Activated CD8-positive, alpha-beta memory T cell treated with anti-CD3 and anti-CD28 coated beads for 24 hours (primary cell): ENCODE results near the gene CDC14A.

ENCODE experiments used
- DNase-seq: peaks from one replicate; pipeline ENCODE4 v3.0.0-alpha.2; 2020

The CDC14A gene

DNA sequence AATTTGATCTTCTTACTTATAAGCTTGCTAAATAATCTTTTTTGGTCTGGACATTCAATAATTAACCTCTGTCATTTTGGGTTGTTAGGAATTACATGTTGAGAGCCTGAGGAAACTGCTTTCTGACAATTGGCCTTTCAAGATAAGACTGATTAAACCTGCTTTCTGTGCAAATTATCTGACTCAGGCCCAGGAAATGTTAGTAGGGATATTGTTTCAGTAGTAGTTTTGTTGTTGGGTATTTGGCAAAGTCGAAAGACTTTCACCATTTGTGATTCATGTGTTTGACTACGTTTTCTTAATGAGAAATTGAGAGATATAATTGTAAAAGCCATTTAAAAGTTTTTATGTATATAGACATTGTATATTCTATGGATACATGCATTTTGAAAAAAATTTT, 104.6 kb downstream of the CDC14A start:
- DNase-seq = no peak

- no peak for DNase-seq
These were observed 105.4 kb downstream of the CDC14A start for GRCh38 chr1:100457683-100458082.

DNA sequence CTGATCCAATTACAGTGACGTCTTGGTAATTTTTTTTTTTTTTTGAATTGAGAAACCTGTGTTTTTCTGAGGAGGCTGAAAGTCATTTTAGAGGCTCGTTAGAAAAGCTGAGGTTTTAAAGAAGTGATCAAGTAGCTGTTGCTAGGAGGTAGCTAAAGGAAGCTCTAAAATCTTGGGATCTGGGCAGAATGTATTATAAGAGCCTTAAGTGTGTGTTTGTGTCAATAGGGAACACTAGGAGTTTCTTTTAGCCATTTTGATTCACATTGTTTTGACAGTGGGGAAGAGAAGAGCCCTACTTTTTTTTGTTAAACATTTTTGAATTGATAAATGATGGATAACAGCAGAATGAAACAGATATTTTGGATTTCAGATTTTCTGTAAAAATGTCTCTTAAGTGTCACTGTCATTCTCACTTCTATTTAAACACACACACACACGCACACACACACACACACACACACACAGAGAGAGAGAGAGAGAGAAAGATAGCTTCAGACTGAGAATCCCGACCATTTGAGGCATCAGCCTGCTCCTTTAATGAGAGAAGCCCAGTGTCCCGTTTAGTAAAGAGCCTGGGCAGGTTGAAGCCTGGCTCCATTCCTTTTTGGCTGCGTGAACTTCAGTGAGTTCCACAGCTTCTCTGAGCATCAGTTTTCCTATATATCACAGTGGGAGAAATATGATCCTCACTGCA, 106.5 kb downstream of the CDC14A start:
- DNase-seq = no peak

DNA sequence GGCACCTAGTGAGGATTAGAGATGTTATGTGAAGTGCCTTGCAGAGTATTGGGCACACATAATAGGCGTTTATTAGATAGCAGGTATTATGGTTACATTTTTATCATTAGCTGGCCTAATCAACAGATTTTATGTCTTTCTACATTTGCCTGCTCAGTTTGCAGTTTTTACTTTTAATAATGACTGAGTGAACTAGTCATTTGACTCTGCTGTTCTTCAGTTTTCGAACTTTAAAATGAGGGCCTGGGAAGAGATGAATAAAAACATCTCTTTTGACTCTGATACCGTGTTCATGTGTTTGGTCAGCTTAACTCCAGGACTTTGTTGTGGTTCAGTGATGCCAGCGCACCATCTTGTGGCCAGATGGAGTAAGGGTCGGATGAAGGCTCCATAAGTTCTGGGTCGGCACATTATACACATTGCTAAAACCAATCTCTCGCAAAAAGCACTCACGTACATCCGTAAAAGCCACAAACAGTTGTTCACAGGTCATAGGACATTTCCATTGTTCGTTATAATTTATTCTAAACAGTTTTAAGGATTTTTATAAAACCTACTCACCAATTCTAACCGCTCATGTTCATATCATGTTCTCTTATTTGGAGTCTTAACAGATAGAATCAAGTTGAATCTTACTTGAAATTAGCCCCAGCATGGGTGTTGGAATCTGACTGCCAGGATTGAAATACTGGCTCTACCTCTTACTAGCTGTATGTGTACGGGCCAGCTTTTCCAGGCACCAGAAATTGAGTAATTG, 107.2 kb downstream of the CDC14A start:
- peak; percentile 82 for DNase-seq

DNA sequence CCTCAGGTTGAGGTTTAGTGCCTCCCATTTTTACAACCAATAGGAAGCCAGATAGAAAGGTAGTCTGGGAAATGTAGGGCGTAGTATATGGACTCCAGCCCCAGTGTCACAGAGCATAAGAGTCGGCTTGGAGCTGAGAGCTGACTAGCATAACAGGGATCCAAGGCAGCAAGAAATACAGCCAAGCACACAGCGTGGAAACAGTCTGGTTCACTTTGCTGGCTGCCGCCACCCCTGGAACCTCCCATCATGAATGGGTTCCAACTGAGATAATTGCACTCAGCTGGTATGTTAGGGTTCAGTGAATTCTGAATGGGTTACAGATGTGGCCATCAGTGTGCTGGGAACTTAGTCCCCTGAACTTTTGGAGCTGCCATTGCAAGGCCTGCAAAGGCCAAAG, 108.9 kb downstream of the CDC14A start:
- DNase-seq = no peak

- DNase-seq = no peak
These were observed 110.2 kb downstream of the CDC14A start for GRCh38 chr1:100462326-100463025.

DNA sequence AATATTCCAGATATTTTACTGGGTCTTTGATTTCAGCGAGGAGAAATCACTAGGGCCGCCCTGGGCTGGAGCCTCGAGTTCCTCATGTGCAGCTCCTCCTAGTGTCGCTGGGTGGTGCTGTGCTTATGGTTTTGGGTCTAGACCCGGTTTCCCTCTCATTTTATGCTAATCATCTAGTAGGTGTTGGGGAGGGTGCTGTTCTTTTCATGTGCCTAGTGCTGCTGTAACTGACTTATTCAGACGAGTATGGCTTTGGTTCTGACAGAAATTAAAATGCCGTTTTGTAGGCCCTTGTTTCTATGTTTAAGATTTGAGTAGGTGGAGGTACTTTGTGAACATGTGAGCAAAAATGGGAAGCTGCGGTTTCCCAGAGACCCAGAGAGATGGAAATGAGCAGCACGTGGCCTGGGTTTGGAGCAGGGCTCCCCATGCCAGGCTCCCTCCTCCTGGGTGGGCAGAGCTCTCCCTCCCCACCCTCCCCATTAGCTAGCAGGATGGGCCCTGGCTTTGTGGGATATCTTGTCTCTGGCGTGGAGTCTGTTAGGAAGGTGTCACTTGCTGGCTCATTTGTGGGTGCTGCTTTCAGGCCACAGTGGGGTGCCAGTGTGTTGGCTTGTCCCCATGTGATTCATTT, 111.6 kb downstream of the CDC14A start:
- peak; percentile 75 for DNase-seq

DNA sequence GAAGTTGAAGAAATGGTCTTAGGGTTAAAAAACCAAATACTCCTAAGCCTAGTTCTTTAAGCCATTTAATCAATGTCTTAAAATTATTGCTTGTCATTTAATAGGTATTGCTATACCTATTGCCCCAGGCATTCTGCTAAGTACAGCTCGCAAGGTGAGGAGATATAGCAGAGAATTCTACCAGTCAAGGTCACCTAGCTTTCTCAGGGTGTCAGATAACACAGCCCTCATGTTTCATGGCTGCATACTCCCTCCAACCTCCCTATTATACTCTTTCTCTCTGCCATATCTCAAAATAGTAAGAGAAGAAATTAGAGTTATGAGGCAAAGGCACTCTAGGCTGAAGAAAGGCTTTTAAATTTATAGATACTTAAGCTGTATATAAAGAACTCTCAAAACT, 117.3 kb downstream of the CDC14A start:
- no peak for DNase-seq

- DNase-seq = no peak
These were observed 122.5 kb downstream of the CDC14A start for GRCh38 chr1:100474834-100475233.

DNA sequence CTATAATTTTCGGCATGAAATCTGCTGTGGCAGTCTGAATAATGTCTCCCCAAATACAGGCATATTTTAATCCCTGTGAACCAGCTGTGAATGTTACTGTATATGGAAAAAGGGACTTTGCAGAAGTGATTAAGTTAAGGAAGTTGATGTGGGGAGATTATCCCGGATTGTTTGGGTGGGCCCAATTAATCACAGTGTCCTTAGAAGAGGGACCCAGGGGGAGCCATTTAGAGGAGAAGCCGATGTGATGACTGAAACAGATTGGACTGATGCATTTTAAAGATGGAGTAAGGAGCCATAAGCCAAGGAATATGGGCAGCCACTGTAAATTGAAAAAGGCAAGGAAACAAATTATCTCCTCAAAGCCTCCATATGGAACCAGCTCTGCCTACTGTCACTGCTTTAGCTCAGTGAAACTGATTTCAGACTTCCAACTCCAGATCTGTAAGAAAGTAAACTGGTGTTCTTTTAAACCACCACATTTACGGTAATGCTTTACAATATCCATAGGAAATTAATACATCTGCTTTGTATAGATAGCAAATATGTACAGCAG, 124.5 kb downstream of the CDC14A start:
- no peak for DNase-seq

DNA sequence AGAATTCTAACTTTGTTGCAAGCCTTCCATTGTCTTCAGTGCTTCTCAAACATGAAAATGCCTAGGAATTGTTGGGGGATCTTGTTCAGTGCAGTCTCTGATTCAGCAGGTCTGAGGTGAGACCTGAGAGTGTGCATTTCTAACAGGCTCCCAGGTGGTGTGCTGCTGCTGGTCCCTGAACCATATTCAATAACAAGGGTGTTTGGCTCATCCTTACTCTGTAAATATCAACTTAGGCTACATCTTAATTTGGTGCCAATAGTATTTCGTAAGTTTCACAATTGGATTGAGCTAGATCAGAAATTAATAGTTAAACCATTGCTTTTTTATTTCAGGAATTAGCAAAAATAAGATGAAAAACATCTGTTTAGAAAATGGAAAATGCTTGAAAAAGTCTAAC, 126.5 kb downstream of the CDC14A start:
- DNase-seq = no peak

- no peak for DNase-seq
These were observed 127.5 kb downstream of the CDC14A start for GRCh38 chr1:100479620-100480338.

GRCh38 chr1:100481303-100481702, 129.0 kb downstream of the CDC14A start:
- no peak for DNase-seq

- no peak for DNase-seq
These were observed 129.9 kb downstream of the CDC14A start for GRCh38 chr1:100482167-100482566.

GRCh38 chr1:100482748-100483147, 130.4 kb downstream of the CDC14A start:
- DNase-seq = no peak

- DNase-seq = no peak
These were observed 130.9 kb downstream of the CDC14A start for GRCh38 chr1:100483230-100483629.

DNA sequence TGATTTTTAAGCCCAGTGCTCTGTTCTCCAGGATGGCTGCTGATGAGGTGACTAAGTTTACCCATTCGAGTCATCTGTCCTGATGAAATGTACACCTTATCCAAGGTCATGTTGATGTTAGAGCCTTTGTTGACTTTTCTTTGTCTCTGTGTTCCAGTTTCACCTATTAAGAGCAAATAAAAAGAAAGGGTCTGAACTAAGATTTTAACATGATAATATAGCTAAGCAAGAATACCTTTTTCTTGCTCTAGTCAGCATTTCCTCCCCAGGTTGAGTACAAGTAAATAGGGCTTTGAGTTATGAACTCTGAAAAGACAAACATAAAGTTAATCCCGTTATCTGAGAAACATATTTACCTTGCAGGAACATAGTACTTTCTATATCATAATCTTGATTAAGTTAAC, 133.6 kb downstream of the CDC14A start:
- no peak for DNase-seq

DNA sequence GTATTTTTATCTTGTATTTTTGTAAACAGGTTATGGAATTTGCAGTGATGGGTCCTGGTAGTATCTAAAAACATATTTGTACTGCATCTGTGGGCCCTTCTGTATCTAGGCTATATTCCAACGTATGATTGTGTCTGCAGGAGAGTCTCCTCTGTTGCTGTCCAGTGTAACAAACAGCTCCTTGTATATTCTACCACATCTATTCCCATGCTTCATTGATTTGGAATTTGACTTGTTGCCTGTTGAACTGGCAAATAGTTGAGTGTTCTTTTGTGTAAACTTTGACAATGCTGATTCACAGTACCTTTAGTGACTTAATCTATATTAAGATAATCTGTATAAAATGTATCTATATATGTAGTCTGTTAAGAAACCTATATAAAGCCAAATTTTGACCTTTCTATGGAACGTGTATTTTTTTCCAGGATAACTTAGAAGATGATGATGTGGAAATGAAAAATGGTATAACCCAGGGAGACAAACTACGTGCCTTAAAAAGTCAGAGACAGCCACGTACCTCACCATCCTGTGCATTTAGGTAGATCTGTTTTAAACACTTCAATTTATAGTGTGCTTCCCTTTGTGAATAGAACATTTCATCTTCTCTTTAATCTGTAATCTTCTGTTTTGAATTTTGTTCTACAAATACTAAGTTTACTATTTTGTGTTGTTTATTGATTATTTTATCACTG, 142.2 kb downstream of the CDC14A start:
- no peak for DNase-seq

DNA sequence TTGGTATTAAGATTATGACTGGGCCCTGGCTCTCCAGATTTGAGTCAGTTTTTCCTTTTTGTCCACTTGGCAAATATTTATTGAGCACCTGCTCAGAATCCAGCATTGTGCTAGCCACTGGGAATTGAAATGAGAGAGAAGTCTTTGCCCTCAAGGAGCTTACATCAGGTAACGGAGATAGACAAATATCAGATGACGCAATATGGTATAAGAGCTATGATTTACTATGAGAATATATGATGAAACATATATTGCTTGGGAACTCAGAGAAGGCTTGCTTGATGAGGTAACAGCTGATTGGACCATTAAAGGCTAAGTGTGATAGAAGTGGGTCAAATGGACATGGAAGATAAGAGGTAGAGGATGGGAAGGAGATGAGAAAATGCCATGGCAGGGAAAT, 144.6 kb downstream of the CDC14A start:
- no peak for DNase-seq

GRCh38 chr1:100497796-100498195, 145.5 kb downstream of the CDC14A start:
- no peak for DNase-seq

DNA sequence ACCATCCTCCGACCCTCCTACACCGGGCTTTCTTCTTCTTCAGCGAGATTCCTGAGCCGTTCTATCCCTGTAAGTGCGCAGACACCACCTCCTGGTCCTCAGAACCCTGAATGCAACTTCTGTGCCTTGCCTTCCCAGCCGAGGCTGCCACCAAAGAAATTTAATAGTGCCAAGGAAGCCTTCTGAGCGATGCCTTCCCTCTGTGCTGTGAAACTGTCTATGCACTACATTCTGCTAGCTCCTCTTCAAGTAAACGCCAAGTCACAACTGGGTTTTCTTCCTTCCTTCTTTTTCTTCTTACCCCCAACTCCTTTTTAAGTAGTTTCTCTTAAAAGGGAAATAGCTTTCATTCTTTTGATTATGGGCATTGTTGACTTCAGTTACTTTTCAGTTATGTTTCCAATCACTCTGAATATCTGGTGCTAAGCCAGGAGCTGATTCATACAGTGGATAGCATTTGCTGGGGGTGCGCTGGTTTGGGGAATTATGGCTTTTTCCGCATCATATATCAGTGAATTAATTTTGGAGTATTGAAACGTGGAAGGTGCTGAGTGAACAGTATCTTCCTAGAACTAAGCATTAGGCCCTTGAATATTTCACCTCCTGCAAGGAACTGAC, 147.0 kb downstream of the CDC14A start:
- DNase-seq = no peak
